GM13976 (cell line): ENCODE data around the gene ALDH3B2.

Source experiments
- DNase-seq: peaks from one replicate; pipeline ENCODE4 v3.0.0; 2012; ENCODE audit warnings: low spot score
- in situ Hi-C: fragments of 300-500 bp; cut with MboI; formaldehyde crosslinking; loops from one replicate; pipeline ENCODE4 v1.12.0; 2022; ENCODE audit warnings: low sequenced_read_pairs, mixed read lengths, inconsistent platforms; ENCODE audit not compliant: unreplicated experiment
- TF ChIP-seq, protein P1 (sequence below): IDR thresholded peaks from 2 replicates; pipeline ENCODE4 v1.5.1; 2012; ENCODE audit warnings: borderline replicate concordance, mild to moderate bottlenecking; ENCODE audit not compliant: insufficient read depth; ENCODE audit errors: extremely low read depth, missing control alignments, control extremely low read depth

The ALDH3B2 gene

GRCh38 chr11:67617243-67617953 is 57.0 kb downstream of the ALDH3B2 start:
- TF ChIP-seq, protein P1, sequence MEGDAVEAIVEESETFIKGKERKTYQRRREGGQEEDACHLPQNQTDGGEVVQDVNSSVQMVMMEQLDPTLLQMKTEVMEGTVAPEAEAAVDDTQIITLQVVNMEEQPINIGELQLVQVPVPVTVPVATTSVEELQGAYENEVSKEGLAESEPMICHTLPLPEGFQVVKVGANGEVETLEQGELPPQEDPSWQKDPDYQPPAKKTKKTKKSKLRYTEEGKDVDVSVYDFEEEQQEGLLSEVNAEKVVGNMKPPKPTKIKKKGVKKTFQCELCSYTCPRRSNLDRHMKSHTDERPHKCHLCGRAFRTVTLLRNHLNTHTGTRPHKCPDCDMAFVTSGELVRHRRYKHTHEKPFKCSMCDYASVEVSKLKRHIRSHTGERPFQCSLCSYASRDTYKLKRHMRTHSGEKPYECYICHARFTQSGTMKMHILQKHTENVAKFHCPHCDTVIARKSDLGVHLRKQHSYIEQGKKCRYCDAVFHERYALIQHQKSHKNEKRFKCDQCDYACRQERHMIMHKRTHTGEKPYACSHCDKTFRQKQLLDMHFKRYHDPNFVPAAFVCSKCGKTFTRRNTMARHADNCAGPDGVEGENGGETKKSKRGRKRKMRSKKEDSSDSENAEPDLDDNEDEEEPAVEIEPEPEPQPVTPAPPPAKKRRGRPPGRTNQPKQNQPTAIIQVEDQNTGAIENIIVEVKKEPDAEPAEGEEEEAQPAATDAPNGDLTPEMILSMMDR = no peak
- in situ Hi-C loops = no loop called here
- DNase-seq = peak; percentile 4

DNA sequence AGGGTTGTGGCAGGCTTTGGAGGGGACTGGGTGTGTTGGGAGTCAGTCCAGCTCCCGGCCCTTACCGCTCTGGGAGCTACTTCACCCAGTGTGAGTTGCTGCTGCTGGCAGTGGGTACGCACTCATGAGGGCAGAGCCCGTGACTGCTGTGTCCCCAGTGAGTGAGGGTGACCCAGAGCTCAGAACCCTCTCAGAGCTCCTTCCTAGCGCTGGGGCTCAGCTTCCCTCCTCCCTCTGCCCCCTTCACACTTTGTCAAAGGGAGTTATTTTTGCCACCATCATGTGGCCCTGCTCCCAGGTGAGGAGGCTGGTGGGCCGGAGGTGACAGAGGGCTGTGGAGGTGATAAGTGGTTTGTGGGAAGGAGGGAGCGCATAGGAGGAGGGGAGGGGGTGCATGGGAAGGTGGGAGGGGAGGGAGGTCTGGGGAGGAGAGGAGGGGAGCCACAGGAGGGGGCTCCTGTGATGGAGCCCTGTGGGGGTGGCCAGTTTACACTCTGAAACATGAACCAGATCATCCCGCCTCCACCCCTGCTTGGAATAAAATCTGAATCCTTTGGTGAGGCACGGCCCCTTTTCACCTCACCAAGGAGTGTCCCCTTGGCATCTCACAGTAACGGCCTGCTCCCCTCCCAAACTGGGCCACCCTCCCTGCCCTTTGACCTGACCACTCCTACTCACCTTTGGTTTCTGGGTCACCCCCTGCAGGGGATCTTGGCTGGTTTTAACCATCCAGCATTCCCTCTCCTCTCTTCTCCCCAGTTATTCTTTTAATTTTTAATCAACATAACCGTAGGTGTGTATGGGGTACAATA is 57.8 kb downstream of the ALDH3B2 start:
- in situ Hi-C loops = no loop called here
- DNase-seq = no peak
- TF ChIP-seq, protein P1 = no peak

DNA sequence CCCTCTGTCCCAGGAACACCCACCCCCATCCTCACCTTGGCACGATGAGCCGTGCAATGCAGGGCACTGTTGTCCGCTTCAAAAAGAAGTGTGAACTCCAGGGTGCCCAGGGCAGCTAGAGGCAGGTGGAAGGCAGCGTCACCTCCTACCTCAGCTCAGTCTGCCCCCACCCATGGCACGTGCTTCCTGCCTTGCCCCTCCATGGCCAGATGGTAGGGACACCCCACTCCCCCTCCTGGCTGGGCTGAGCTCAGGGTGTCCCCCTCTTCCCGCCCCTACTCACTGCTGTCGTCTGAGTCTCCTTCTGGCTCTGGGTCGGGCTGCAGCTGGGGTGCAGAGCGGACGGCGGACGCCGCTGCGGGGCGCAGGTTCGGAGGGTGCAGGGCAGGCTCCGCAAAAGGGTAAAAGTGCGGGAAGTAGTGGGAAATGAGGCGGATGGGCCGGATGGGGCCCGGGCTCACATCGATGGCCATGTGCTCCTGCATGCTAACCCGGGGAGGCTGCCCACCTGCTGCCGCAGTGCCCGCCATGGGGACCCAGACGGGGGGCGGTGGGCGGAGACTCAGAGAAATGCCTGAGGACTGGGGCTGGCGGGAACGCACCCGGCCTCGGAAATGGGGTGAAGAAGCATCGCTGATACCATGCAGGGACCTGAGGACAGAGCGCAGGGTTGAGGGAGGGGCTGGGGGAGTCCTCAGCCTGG is 58.5 kb downstream of the ALDH3B2 start:
- TF ChIP-seq, protein P1 = no peak
- DNase-seq = no peak
- in situ Hi-C loops = no loop called here

GRCh38 chr11:67614730-67615714 is 59.4 kb downstream of the ALDH3B2 start:
- peak; percentile 72 for DNase-seq
- in situ Hi-C loops = no loop called here
- TF ChIP-seq, protein P1 = peak; percentile 52

GRCh38 chr11:67613960-67614715 is 60.3 kb downstream of the ALDH3B2 start:
- in situ Hi-C loops = no loop called here
- DNase-seq = peak; percentile 89
- TF ChIP-seq, protein P1 = peak; percentile 38
